Mesenteric fat pad (tissue), 1 donor: ENCODE data around the gene USHBP1. TPM values are rescaled to one million over a fixed set of nuclear protein-coding genes. Genes with fewer than 3 reads are reported as not detected.

ENCODE experiments used
- DNase-seq: peaks from one replicate; pipeline ENCODE4 v3.0.0-alpha.2; 2020; ENCODE audit warnings: low spot score
- total RNA-seq: library from RNA; stranded (reverse); fragmentation: NEBNext Ultra II Directional; extraction: Animal tissue kit (Norgen Biotek cat#: 25700); gene quantifications from one replicate; pipeline ENCODE4 v1.2.1, GENCODE V29; 2021
- donor health status: DM: yes; HTN: yes; CAD: no.

Gene USHBP1
- total RNA-seq, 1 donor from 2014 or later, result 11.3 TPM

- no peak for DNase-seq
Observed at GRCh38 chr19:17214508-17215126, 49.9 kb downstream of the USHBP1 start.

GRCh38 chr19:17213334-17213733 lies 51.2 kb downstream of the USHBP1 start:
- no peak for DNase-seq

GRCh38 chr19:17211547-17212446 lies 52.7 kb downstream of the USHBP1 start:
- no peak for DNase-seq

- DNase-seq, result no peak
Observed at GRCh38 chr19:17210296-17210695, 54.2 kb downstream of the USHBP1 start.

- DNase-seq, result no peak
Observed at GRCh38 chr19:17209126-17210036, 55.2 kb downstream of the USHBP1 start.

GRCh38 chr19:17206736-17207581 lies 57.6 kb downstream of the USHBP1 start:
- DNase-seq, result no peak

- no peak for DNase-seq
Observed at GRCh38 chr19:17205237-17206140, 59.1 kb downstream of the USHBP1 start.

- no peak for DNase-seq
Observed at GRCh38 chr19:17202713-17203112, 61.8 kb downstream of the USHBP1 start.

- no peak for DNase-seq
Observed at GRCh38 chr19:17202249-17202648, 62.3 kb downstream of the USHBP1 start.

- DNase-seq, result no peak
Observed at GRCh38 chr19:17200408-17201079, 64.0 kb downstream of the USHBP1 start.

Other genes with a start within 250 kb of the USHBP1 start
- 8.4 TPM for gene CPAMD8, start 237.9 kb downstream of the USHBP1 start, total RNA-seq
- gene HAUS8, start 189.3 kb downstream of the USHBP1 start, total RNA-seq, result 7.2 TPM
- gene MYO9B, start 189.0 kb downstream of the USHBP1 start, total RNA-seq, result 103 TPM
- 33.2 TPM for gene USE1, start 49.4 kb downstream of the USHBP1 start, total RNA-seq
- gene OCEL1, start 38.5 kb downstream of the USHBP1 start, total RNA-seq, result 29.0 TPM
- gene NR2F6, start 18.8 kb downstream of the USHBP1 start, total RNA-seq, result 42.8 TPM
- gene BABAM1, start 2.7 kb upstream of the USHBP1 start, total RNA-seq, result 66.0 TPM
- gene ANKLE1, start 17.2 kb upstream of the USHBP1 start, total RNA-seq, result 0.55 TPM
- 12.9 TPM for gene ABHD8, start 38.7 kb upstream of the USHBP1 start, total RNA-seq
- 99.2 TPM for gene MRPL34, start 41.1 kb upstream of the USHBP1 start, total RNA-seq
- 45.6 TPM for gene DDA1, start 44.8 kb upstream of the USHBP1 start, total RNA-seq
- 16.2 TPM for gene ANO8, start 70.1 kb upstream of the USHBP1 start, total RNA-seq
- gene GTPBP3, start 72.8 kb upstream of the USHBP1 start, total RNA-seq, result 13.1 TPM
- 293 TPM for gene PLVAP, start 112.6 kb upstream of the USHBP1 start, total RNA-seq
- gene CCDC194, start 129.5 kb upstream of the USHBP1 start, total RNA-seq, result 0.87 TPM
- gene BST2, start 140.9 kb upstream of the USHBP1 start, total RNA-seq, result 185 TPM
- 46.9 TPM for gene MVB12A, start 155.3 kb upstream of the USHBP1 start, total RNA-seq
- not detected for gene TMEM221, start 183.9 kb upstream of the USHBP1 start, total RNA-seq
- 1.3 TPM for gene NXNL1, start 196.2 kb upstream of the USHBP1 start, total RNA-seq
- gene SLC27A1, start 205.8 kb upstream of the USHBP1 start, total RNA-seq, result 36.5 TPM
- 66.9 TPM for gene PGLS, start 246.9 kb upstream of the USHBP1 start, total RNA-seq